WTC11 (cell line): ENCODE data around the gene HLA-C. TPM values are rescaled to one million over a fixed set of nuclear protein-coding genes. Genes with fewer than 3 reads are reported as not detected.

Source experiments
- ATAC-seq: fragments of 200-7000 bp; cut with Tn5 transposase; 2 replicates; pipeline ENCODE4 v1.10.0; 2021; ENCODE audit warnings: mild to moderate bottlenecking, moderate library complexity
- CTCF ChIA-PET: fragments of 300-600 bp; sonication (Branson Sonifier 250); formaldehyde crosslinking; loops from one replicate; lab custom pipeline; 2021; ENCODE audit warnings: antibody characterized with exemption; lab: Charles Lee
- POLR2A ChIA-PET: fragments of 350-600 bp; sonication (Branson Sonifier 250); formaldehyde crosslinking; loops from one replicate; lab custom pipeline; 2021; ENCODE audit warnings: antibody characterized with exemption; lab: Charles Lee
- DNase-seq: peaks from one replicate; pipeline ENCODE4 v3.0.0; 2021; ENCODE audit warnings: low spot score
- H3K27ac Mint-ChIP-seq: 2 replicates; pipeline ENCODE4 v1.8.0; 2021; ENCODE audit warnings: mixed read lengths
- H3K27me3 Mint-ChIP-seq: 2 replicates; pipeline ENCODE4 v1.8.0; 2021; ENCODE audit warnings: low read depth, mild to moderate bottlenecking, moderate library complexity, mixed read lengths
- H3K36me3 Mint-ChIP-seq: 2 replicates; pipeline ENCODE4 v1.8.0; 2021; ENCODE audit warnings: mixed read lengths
- H3K4me1 Mint-ChIP-seq: 2 replicates; pipeline ENCODE4 v1.8.0; 2022; ENCODE audit warnings: mixed read lengths
- H3K4me3 Mint-ChIP-seq: 2 replicates; pipeline ENCODE4 v1.8.0; 2021; ENCODE audit warnings: mild to moderate bottlenecking, moderate library complexity, mixed read lengths
- H3K9me3 Mint-ChIP-seq: 2 replicates; pipeline ENCODE4 v1.8.0; 2021; ENCODE audit warnings: mixed read lengths
- CBFB ChIP-seq: sonication (generic); formaldehyde crosslinking; IDR thresholded peaks from 2 replicates; pipeline ENCODE4 v1.8.1; 2022; ENCODE audit warnings: mild to moderate bottlenecking, low read depth, missing genetic modification reagents
- FOXJ3 ChIP-seq: sonication (generic); formaldehyde crosslinking; IDR thresholded peaks from 2 replicates; pipeline ENCODE4 v1.9.0; 2021; ENCODE audit warnings: missing genetic modification reagents, mild to moderate bottlenecking, borderline replicate concordance
- FOXP1 ChIP-seq: sonication (generic); formaldehyde crosslinking; IDR thresholded peaks from 2 replicates; pipeline ENCODE4 v1.8.0; 2022; ENCODE audit warnings: missing genetic modification reagents, mild to moderate bottlenecking, moderate library complexity, borderline replicate concordance
- GTF2I ChIP-seq: fragments of 250-450 bp; sonication (Bioruptor Pico); conservative IDR thresholded peaks from 2 replicates; pipeline ENCODE4 v1.4.0; 2021; ENCODE audit warnings: mild to moderate bottlenecking
- HMGA2 ChIP-seq: fragments of 250-450 bp; sonication (Bioruptor Pico); IDR thresholded peaks from 2 replicates; pipeline ENCODE4 v1.4.0; 2021; ENCODE audit warnings: mild to moderate bottlenecking, moderate library complexity
- JAZF1 ChIP-seq: fragments of 250-450 bp; sonication (Bioruptor Pico); IDR thresholded peaks from 2 replicates; pipeline ENCODE4 v1.9.0; 2021; ENCODE audit warnings: moderate library complexity, mild to moderate bottlenecking, inconsistent platforms
- NFATC4 ChIP-seq: fragments of 250-450 bp; sonication (Bioruptor Pico); IDR thresholded peaks from 2 replicates; pipeline ENCODE4 v1.9.0; 2021; ENCODE audit warnings: mild to moderate bottlenecking
- NFE2L1 ChIP-seq: sonication (generic); formaldehyde crosslinking; IDR thresholded peaks from 2 replicates; pipeline ENCODE4 v1.8.1; 2023; ENCODE audit warnings: missing genetic modification reagents
- NR1H2 ChIP-seq: sonication (generic); formaldehyde crosslinking; IDR thresholded peaks from 2 replicates; pipeline ENCODE4 v1.9.0; 2021; ENCODE audit warnings: mild to moderate bottlenecking, moderate library complexity, missing genetic modification reagents
- RORB ChIP-seq: fragments of 250-450 bp; sonication (Bioruptor Pico); IDR thresholded peaks from 2 replicates; pipeline ENCODE4 v1.9.0; 2021; ENCODE audit warnings: mild to moderate bottlenecking
- TCF7 ChIP-seq: sonication (generic); formaldehyde crosslinking; IDR thresholded peaks from 2 replicates; pipeline ENCODE4 v1.8.0; 2022; ENCODE audit warnings: mild to moderate bottlenecking, low read depth, missing genetic modification reagents, moderate library complexity
- ZNF232 ChIP-seq: sonication (generic); formaldehyde crosslinking; IDR thresholded peaks from 2 replicates; pipeline ENCODE4 v1.8.0; 2022; ENCODE audit warnings: mild to moderate bottlenecking, missing genetic modification reagents
- ZNF416 ChIP-seq: fragments of 250-450 bp; sonication (Bioruptor Pico); IDR thresholded peaks from 2 replicates; pipeline ENCODE4 v1.9.0; 2021; ENCODE audit warnings: mild to moderate bottlenecking, inconsistent platforms
- total RNA-seq: library from RNA; stranded (reverse); gene quantifications from 3 replicates; pipeline ENCODE4 v1.2.3, GENCODE V29; 2021
- TF ChIP-seq, protein P1 (sequence below): fragments of 250-450 bp; sonication (Bioruptor Pico); IDR thresholded peaks from 2 replicates; pipeline ENCODE4 v1.8.0; 2021; ENCODE audit warnings: mild to moderate bottlenecking
- TF ChIP-seq, protein P2 (sequence below): sonication (generic); formaldehyde crosslinking; IDR thresholded peaks from 2 replicates; pipeline ENCODE4 v1.8.1; 2022; ENCODE audit warnings: low read depth, missing genetic modification reagents, borderline replicate concordance
- TF ChIP-seq, protein P3 (sequence below): sonication (generic); formaldehyde crosslinking; IDR thresholded peaks from 2 replicates; pipeline ENCODE4 v1.8.1; 2023; ENCODE audit warnings: mild to moderate bottlenecking, missing genetic modification reagents, moderate library complexity
- TF ChIP-seq, protein P4 (sequence below): sonication (generic); formaldehyde crosslinking; IDR thresholded peaks from 2 replicates; pipeline ENCODE4 v1.8.1; 2023; ENCODE audit warnings: mild to moderate bottlenecking, moderate library complexity, missing genetic modification reagents
- TF ChIP-seq, protein P5 (sequence below): sonication (generic); formaldehyde crosslinking; IDR thresholded peaks from 2 replicates; pipeline ENCODE4 v1.8.0; 2022; ENCODE audit warnings: mild to moderate bottlenecking, missing genetic modification reagents
- TF ChIP-seq, protein P6 (sequence below): sonication (generic); formaldehyde crosslinking; IDR thresholded peaks from 2 replicates; pipeline ENCODE4 v1.8.1; 2023; ENCODE audit warnings: mild to moderate bottlenecking, missing genetic modification reagents
- TF ChIP-seq, protein P7 (sequence below): sonication (generic); formaldehyde crosslinking; IDR thresholded peaks from 2 replicates; pipeline ENCODE4 v1.8.0; 2022; ENCODE audit warnings: mild to moderate bottlenecking, missing genetic modification reagents
- TF ChIP-seq, protein P8 (sequence below): sonication (generic); formaldehyde crosslinking; IDR thresholded peaks from 2 replicates; pipeline ENCODE4 v1.8.1; 2022; ENCODE audit warnings: mild to moderate bottlenecking, moderate library complexity, missing genetic modification reagents
- TF ChIP-seq, protein P9 (sequence below): fragments of 250-450 bp; sonication (Bioruptor Pico); IDR thresholded peaks from 2 replicates; pipeline ENCODE4 v2.1.2; 2022; ENCODE audit warnings: mild to moderate bottlenecking, moderate library complexity
- TF ChIP-seq, protein P10 (sequence below): sonication (generic); formaldehyde crosslinking; IDR thresholded peaks from 2 replicates; pipeline ENCODE4 v1.8.0; 2023; ENCODE audit warnings: mild to moderate bottlenecking, missing genetic modification reagents

The HLA-C gene
- total RNA-seq, 1 experiment from 2014 or later = 82.9 TPM

DNA sequence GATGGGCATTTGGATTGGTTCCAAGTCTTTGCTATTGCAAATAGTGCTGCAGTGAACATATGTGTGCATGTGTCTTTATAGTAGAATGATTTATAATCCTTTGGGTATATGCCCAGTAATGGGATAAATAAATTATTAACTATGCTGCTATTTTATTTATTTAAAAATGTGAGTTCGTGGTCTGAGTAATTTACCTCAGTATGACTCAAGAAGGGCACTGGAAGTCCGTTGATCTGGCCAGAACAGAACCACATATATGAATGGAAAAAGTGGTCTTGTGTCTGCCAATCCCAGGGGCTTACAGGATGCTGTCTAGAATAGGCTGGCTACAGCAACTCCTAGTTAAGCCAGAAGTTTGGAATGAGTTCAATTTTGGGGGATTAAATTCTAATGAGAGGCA, 27.6 kb upstream of the HLA-C start:
- no peaks in the 10 kb centered on the region for H3K36me3 Mint-ChIP-seq
- H3K4me3 Mint-ChIP-seq = no peak overlapping the region
- CTCF ChIA-PET = no interaction called here
- TF ChIP-seq, protein P1, sequence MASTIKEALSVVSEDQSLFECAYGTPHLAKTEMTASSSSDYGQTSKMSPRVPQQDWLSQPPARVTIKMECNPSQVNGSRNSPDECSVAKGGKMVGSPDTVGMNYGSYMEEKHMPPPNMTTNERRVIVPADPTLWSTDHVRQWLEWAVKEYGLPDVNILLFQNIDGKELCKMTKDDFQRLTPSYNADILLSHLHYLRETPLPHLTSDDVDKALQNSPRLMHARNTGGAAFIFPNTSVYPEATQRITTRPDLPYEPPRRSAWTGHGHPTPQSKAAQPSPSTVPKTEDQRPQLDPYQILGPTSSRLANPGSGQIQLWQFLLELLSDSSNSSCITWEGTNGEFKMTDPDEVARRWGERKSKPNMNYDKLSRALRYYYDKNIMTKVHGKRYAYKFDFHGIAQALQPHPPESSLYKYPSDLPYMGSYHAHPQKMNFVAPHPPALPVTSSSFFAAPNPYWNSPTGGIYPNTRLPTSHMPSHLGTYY (CRISPR knock-in tag) = no peak
- TF ChIP-seq ZNF416 (CRISPR knock-in tag) (no peak), TCF7 (CRISPR knock-in tag) (no peak), JAZF1 (CRISPR knock-in tag) (no peak), ZNF232 (CRISPR knock-in tag) (no peak), FOXJ3 (CRISPR knock-in tag) (no peak), NFE2L1 (CRISPR knock-in tag) (no peak), CBFB (CRISPR knock-in tag) (no peak), HMGA2 (CRISPR knock-in tag) (no peak)
- TF ChIP-seq, protein P2, sequence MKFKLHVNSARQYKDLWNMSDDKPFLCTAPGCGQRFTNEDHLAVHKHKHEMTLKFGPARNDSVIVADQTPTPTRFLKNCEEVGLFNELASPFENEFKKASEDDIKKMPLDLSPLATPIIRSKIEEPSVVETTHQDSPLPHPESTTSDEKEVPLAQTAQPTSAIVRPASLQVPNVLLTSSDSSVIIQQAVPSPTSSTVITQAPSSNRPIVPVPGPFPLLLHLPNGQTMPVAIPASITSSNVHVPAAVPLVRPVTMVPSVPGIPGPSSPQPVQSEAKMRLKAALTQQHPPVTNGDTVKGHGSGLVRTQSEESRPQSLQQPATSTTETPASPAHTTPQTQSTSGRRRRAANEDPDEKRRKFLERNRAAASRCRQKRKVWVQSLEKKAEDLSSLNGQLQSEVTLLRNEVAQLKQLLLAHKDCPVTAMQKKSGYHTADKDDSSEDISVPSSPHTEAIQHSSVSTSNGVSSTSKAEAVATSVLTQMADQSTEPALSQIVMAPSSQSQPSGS (CRISPR knock-in tag) = no peak
- TF ChIP-seq, protein P3, sequence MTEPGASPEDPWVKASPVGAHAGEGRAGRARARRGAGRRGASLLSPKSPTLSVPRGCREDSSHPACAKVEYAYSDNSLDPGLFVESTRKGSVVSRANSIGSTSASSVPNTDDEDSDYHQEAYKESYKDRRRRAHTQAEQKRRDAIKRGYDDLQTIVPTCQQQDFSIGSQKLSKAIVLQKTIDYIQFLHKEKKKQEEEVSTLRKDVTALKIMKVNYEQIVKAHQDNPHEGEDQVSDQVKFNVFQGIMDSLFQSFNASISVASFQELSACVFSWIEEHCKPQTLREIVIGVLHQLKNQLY = no peak
- TF ChIP-seq, protein P4, sequence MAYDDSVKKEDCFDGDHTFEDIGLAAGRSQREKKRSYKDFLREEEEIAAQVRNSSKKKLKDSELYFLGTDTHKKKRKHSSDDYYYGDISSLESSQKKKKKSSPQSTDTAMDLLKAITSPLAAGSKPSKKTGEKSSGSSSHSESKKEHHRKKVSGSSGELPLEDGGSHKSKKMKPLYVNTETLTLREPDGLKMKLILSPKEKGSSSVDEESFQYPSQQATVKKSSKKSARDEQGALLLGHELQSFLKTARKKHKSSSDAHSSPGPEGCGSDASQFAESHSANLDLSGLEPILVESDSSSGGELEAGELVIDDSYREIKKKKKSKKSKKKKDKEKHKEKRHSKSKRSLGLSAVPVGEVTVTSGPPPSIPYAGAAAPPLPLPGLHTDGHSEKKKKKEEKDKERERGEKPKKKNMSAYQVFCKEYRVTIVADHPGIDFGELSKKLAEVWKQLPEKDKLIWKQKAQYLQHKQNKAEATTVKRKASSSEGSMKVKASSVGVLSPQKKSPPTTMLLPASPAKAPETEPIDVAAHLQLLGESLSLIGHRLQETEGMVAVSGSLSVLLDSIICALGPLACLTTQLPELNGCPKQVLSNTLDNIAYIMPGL = no peak
- TF ChIP-seq, protein P5, sequence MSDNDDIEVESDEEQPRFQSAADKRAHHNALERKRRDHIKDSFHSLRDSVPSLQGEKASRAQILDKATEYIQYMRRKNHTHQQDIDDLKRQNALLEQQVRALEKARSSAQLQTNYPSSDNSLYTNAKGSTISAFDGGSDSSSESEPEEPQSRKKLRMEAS (CRISPR knock-in tag) = no peak
- TF ChIP-seq, protein P6, sequence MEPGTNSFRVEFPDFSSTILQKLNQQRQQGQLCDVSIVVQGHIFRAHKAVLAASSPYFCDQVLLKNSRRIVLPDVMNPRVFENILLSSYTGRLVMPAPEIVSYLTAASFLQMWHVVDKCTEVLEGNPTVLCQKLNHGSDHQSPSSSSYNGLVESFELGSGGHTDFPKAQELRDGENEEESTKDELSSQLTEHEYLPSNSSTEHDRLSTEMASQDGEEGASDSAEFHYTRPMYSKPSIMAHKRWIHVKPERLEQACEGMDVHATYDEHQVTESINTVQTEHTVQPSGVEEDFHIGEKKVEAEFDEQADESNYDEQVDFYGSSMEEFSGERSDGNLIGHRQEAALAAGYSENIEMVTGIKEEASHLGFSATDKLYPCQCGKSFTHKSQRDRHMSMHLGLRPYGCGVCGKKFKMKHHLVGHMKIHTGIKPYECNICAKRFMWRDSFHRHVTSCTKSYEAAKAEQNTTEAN (CRISPR knock-in tag) = no peak
- TF ChIP-seq, protein P7, sequence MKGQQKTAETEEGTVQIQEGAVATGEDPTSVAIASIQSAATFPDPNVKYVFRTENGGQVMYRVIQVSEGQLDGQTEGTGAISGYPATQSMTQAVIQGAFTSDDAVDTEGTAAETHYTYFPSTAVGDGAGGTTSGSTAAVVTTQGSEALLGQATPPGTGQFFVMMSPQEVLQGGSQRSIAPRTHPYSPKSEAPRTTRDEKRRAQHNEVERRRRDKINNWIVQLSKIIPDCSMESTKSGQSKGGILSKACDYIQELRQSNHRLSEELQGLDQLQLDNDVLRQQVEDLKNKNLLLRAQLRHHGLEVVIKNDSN (CRISPR knock-in tag) = no peak
- TF ChIP-seq, protein P8, sequence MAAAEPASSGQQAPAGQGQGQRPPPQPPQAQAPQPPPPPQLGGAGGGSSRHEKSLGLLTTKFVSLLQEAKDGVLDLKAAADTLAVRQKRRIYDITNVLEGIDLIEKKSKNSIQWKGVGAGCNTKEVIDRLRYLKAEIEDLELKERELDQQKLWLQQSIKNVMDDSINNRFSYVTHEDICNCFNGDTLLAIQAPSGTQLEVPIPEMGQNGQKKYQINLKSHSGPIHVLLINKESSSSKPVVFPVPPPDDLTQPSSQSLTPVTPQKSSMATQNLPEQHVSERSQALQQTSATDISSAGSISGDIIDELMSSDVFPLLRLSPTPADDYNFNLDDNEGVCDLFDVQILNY (CRISPR knock-in tag) = no peak
- TF ChIP-seq, all 79 proteins: peak for 0
- H3K27ac Mint-ChIP-seq = no peak overlapping the region
- no peaks in the 10 kb centered on the region for H3K4me1 Mint-ChIP-seq
- DNase-seq (no peak), ATAC-seq (no peak)
- H3K9me3 Mint-ChIP-seq = peaks cover 9% of the 10 kb centered on the region
- POLR2A ChIA-PET = no interaction called here
- H3K27me3 Mint-ChIP-seq = peaks cover 55% of the 10 kb centered on the region

DNA sequence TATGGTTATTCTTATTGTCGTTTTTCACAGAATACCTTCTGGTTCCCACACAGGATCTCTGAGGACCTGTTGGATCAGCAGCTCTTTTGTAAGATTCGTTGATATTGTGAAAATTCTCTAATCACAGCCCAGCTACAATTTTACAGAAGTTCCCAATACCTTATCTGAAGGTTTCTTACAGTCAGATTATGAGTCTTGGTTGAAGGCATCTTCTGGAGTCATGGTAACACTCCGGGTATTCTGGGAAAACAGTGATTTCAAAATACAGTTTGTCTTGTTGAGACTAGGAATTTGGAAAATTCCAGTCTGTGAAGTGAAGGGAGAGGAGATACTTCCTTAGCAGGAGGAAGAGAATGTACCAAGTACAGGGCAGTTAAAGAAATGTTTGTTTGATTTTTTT, 22.2 kb upstream of the HLA-C start:
- no peaks in the 10 kb centered on the region for H3K36me3 Mint-ChIP-seq
- H3K4me3 Mint-ChIP-seq = no peak overlapping the region
- no peak for DNase-seq
- peaks cover 9% of the 10 kb centered on the region for H3K9me3 Mint-ChIP-seq
- POLR2A ChIA-PET = no interaction called here
- H3K27ac Mint-ChIP-seq = no peak overlapping the region
- ATAC-seq = no peak
- CTCF ChIA-PET = interaction anchor here (1.5 kb wide), 1 partner anchor 73 kb away, joined by 4 read pairs; no protein-coding TSS in a partner anchor
- H3K27me3 Mint-ChIP-seq = peaks cover 36% of the 10 kb centered on the region
- TF ChIP-seq, protein P9, sequence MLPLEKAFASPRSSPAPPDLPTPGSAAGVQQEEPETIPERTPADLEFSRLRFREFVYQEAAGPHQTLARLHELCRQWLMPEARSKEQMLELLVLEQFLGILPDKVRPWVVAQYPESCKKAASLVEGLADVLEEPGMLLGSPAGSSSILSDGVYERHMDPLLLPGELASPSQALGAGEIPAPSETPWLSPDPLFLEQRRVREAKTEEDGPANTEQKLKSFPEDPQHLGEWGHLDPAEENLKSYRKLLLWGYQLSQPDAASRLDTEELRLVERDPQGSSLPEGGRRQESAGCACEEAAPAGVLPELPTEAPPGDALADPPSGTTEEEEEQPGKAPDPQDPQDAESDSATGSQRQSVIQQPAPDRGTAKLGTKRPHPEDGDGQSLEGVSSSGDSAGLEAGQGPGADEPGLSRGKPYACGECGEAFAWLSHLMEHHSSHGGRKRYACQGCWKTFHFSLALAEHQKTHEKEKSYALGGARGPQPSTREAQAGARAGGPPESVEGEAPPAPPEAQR (CRISPR knock-in tag) = no peak
- TF ChIP-seq TCF7 (CRISPR knock-in tag) (no peak), NFE2L1 (CRISPR knock-in tag) (no peak), RORB (CRISPR knock-in tag) (no peak), NFATC4 (no peak), GTF2I (no peak), FOXP1 (CRISPR knock-in tag) (no peak), NR1H2 (CRISPR knock-in tag) (no peak)
- TF ChIP-seq, protein P10, sequence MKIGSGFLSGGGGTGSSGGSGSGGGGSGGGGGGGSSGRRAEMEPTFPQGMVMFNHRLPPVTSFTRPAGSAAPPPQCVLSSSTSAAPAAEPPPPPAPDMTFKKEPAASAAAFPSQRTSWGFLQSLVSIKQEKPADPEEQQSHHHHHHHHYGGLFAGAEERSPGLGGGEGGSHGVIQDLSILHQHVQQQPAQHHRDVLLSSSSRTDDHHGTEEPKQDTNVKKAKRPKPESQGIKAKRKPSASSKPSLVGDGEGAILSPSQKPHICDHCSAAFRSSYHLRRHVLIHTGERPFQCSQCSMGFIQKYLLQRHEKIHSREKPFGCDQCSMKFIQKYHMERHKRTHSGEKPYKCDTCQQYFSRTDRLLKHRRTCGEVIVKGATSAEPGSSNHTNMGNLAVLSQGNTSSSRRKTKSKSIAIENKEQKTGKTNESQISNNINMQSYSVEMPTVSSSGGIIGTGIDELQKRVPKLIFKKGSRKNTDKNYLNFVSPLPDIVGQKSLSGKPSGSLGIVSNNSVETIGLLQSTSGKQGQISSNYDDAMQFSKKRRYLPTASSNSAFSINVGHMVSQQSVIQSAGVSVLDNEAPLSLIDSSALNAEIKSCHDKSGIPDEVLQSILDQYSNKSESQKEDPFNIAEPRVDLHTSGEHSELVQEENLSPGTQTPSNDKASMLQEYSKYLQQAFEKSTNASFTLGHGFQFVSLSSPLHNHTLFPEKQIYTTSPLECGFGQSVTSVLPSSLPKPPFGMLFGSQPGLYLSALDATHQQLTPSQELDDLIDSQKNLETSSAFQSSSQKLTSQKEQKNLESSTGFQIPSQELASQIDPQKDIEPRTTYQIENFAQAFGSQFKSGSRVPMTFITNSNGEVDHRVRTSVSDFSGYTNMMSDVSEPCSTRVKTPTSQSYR (CRISPR knock-in tag) = no peak
- H3K4me1 Mint-ChIP-seq = no peaks in the 10 kb centered on the region
